ENCODE data around the gene TACR1. TPM values are rescaled to one million over a fixed set of nuclear protein-coding genes. Genes with fewer than 3 reads are reported as not detected.
"Not testable (repeated sequence)": the region's sequence is repeated elsewhere in the genome, so short reads cannot be mapped to it uniquely, and the experiment has no call there.

TACR1 gene
- polyA plus RNA-seq, 4 donors: 0.69 to 1.4 TPM; not detected in 2

- DNase-seq: no peak
These were observed 34.6 kb upstream of the TACR1 start for GRCh38 chr2:75233965-75234364.

DNA sequence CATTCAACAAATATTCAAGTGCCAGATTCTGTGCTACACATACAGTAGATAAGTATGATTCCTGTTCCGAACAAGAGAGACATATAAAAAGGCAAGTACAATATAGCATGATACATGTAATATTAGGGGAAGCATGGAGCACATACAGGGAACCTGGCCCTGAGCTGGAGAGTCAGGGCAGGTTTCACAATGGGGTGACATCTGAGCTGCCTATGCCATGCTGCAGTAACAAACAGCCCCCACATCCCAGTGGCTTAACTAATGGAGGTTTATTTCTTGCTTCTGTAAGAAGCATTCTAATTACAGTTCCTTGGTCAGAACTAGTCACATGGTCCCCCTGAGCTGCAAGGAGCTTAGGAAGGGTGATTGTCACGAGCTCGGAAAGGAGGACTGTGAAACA, 27.3 kb upstream of the TACR1 start:
- DNase-seq (no peak), FAIRE-seq (no peak)
- Histone ChIP-seq H3K9me3 (ENCODE audit: control insufficient read depth in 2 of 2, insufficient read depth in 1 of 2, low read depth in 1 of 2, low read length in 1 of 2) (no peaks in the 10 kb centered on the region), H3K36me3 (ENCODE audit: control insufficient read depth in 3 of 3, insufficient read depth in 2 of 3, low read depth in 1 of 3, low read length in 3 of 3) (no peaks in the 10 kb centered on the region), H3K27me3 (ENCODE audit: control insufficient read depth in 3 of 3, insufficient read depth in 3 of 3, low read length in 3 of 3) (no peaks in the 10 kb centered on the region), H3K4me3 (ENCODE audit: low read depth in 1 of 3, low read length in 3 of 3) (no peak overlapping the region), H3K27ac (ENCODE audit: low read depth in 1 of 3, low read length in 2 of 3) (no peak overlapping the region), H3K4me1 (ENCODE audit: control insufficient read depth in 3 of 3, insufficient read depth in 2 of 3, low read depth in 1 of 3, low read length in 2 of 3) (no peaks in the 10 kb centered on the region)
- 68 to 83% (median 72%) methylated on average over 3 of the region's 3 CpGs for WGBS, 3 donors

More at GRCh38 chr2:75233965-75234364, 34.6 kb upstream of the TACR1 start:
- WGBS, 3 donors: 86 to 93% (median 90%) methylated on average over 4 of the region's 4 CpGs
- peaks cover 0 to 4% (median 0%) of the 10 kb centered on the region in 3 donors for H3K27me3 ChIP-seq (ENCODE audit: control insufficient read depth in 3 of 3, insufficient read depth in 3 of 3, low read length in 3 of 3)
- H3K36me3 ChIP-seq (ENCODE audit: control insufficient read depth in 3 of 3, insufficient read depth in 2 of 3, low read depth in 1 of 3, low read length in 3 of 3): no peaks in the 10 kb centered on the region
- H3K4me1 ChIP-seq (ENCODE audit: control insufficient read depth in 3 of 3, insufficient read depth in 2 of 3, low read depth in 1 of 3, low read length in 2 of 3): no peaks in the 10 kb centered on the region
- no peaks in the 10 kb centered on the region for H3K9me3 ChIP-seq (ENCODE audit: control insufficient read depth in 2 of 2, insufficient read depth in 1 of 2, low read depth in 1 of 2, low read length in 1 of 2)
- no peak overlapping the region for H3K27ac ChIP-seq (ENCODE audit: low read depth in 1 of 3, low read length in 2 of 3)
- no peak overlapping the region for H3K4me3 ChIP-seq (ENCODE audit: low read depth in 1 of 3, low read length in 3 of 3)
- no peak for FAIRE-seq

GRCh38 chr2:75226099-75226498, 26.8 kb upstream of the TACR1 start:
- Histone ChIP-seq H3K36me3 (ENCODE audit: control insufficient read depth in 3 of 3, insufficient read depth in 2 of 3, low read depth in 1 of 3, low read length in 3 of 3) (no peaks in the 10 kb centered on the region), H3K27me3 (ENCODE audit: control insufficient read depth in 3 of 3, insufficient read depth in 3 of 3, low read length in 3 of 3) (no peaks in the 10 kb centered on the region), H3K27ac (ENCODE audit: low read depth in 1 of 3, low read length in 2 of 3) (no peak overlapping the region), H3K9me3 (ENCODE audit: control insufficient read depth in 2 of 2, insufficient read depth in 1 of 2, low read depth in 1 of 2, low read length in 1 of 2) (no peaks in the 10 kb centered on the region), H3K4me3 (ENCODE audit: low read depth in 1 of 3, low read length in 3 of 3) (no peak overlapping the region), H3K4me1 (ENCODE audit: control insufficient read depth in 3 of 3, insufficient read depth in 2 of 3, low read depth in 1 of 3, low read length in 2 of 3) (no peaks in the 10 kb centered on the region)
- 34 to 46% (median 35%) methylated on average over 3 of the region's 3 CpGs for WGBS, 3 donors
- no peak for FAIRE-seq
- no peak for DNase-seq

DNA sequence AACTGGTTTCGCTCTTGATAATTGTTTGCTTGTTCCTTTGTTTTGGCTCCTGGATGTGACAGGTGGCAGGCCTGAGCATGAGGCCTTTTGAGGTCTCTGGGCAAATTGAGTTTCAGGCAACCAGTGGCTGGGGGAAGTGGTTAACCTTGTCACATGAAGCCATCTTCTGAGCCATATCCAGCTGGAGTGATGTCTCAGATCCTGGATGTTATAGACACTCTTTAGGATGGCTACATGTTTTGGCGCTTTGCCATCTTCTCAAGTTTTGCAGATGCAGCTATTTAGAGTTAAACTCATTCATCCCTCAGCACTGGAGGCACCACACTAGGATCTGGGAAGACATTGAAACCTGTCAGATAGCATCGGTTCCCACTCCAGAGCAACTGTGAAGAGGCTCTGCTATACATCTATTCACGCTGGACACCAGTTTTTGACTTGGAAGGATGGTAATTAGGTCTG, 25.3 kb upstream of the TACR1 start:
- FAIRE-seq (no peak), DNase-seq (no peak)
- H3K4me3 ChIP-seq (ENCODE audit: low read depth in 1 of 3, low read length in 3 of 3): no peak overlapping the region
- no peaks in the 10 kb centered on the region for H3K9me3 ChIP-seq (ENCODE audit: control insufficient read depth in 2 of 2, insufficient read depth in 1 of 2, low read depth in 1 of 2, low read length in 1 of 2)
- H3K27ac ChIP-seq (ENCODE audit: low read depth in 1 of 3, low read length in 2 of 3): no peak overlapping the region
- 86 to 92% (median 90%) methylated on average over 4 of the region's 4 CpGs for WGBS, 3 donors
- no peaks in the 10 kb centered on the region for H3K36me3 ChIP-seq (ENCODE audit: control insufficient read depth in 3 of 3, insufficient read depth in 2 of 3, low read depth in 1 of 3, low read length in 3 of 3)
- no peaks in the 10 kb centered on the region for H3K4me1 ChIP-seq (ENCODE audit: control insufficient read depth in 3 of 3, insufficient read depth in 2 of 3, low read depth in 1 of 3, low read length in 2 of 3)
- no peaks in the 10 kb centered on the region for H3K27me3 ChIP-seq (ENCODE audit: control insufficient read depth in 3 of 3, insufficient read depth in 3 of 3, low read length in 3 of 3)

GRCh38 chr2:75222527-75222926, 23.2 kb upstream of the TACR1 start:
- H3K4me1 ChIP-seq (ENCODE audit: control insufficient read depth in 3 of 3, insufficient read depth in 2 of 3, low read depth in 1 of 3, low read length in 2 of 3): no peaks in the 10 kb centered on the region
- no peaks in the 10 kb centered on the region for H3K27me3 ChIP-seq (ENCODE audit: control insufficient read depth in 3 of 3, insufficient read depth in 3 of 3, low read length in 3 of 3)
- no peak for DNase-seq
- no peaks in the 10 kb centered on the region for H3K36me3 ChIP-seq (ENCODE audit: control insufficient read depth in 3 of 3, insufficient read depth in 2 of 3, low read depth in 1 of 3, low read length in 3 of 3)
- H3K9me3 ChIP-seq (ENCODE audit: control insufficient read depth in 2 of 2, insufficient read depth in 1 of 2, low read depth in 1 of 2, low read length in 1 of 2): no peaks in the 10 kb centered on the region
- no peak for FAIRE-seq
- H3K4me3 ChIP-seq (ENCODE audit: low read depth in 1 of 3, low read length in 3 of 3): no peak overlapping the region
- 74 to 86% (median 80%) methylated on average over 4 of the region's 4 CpGs for WGBS, 3 donors
- no peak overlapping the region for H3K27ac ChIP-seq (ENCODE audit: low read depth in 1 of 3, low read length in 2 of 3)

DNA sequence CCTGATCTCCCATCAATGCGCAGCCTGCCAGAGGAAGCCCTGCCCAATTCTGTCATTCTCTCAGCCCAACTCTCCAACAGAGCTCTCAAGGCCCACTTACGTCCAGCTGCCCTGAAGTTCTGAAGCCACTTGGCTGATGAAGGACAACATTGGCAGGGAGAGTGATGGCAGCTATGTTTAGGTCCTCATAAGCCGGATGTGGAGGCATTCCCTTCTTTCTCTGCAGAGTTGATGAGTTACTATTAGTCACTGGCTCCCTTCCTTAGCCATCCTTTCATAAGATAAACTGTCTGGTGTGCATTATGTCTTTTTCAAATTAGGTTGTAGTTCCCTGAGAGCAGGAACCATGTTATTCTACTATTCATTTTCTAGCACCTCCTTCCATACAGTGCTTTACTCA, 22.5 kb upstream of the TACR1 start:
- H3K36me3 ChIP-seq (ENCODE audit: control insufficient read depth in 3 of 3, insufficient read depth in 2 of 3, low read depth in 1 of 3, low read length in 3 of 3): no peaks in the 10 kb centered on the region
- H3K4me1 ChIP-seq (ENCODE audit: control insufficient read depth in 3 of 3, insufficient read depth in 2 of 3, low read depth in 1 of 3, low read length in 2 of 3): no peaks in the 10 kb centered on the region
- WGBS, 3 donors: 78 to 90% (median 90%) methylated on average over 3 of the region's 3 CpGs
- no peak overlapping the region for H3K4me3 ChIP-seq (ENCODE audit: low read depth in 1 of 3, low read length in 3 of 3)
- DNase-seq (no peak), FAIRE-seq (no peak)
- no peaks in the 10 kb centered on the region for H3K27me3 ChIP-seq (ENCODE audit: control insufficient read depth in 3 of 3, insufficient read depth in 3 of 3, low read length in 3 of 3)
- no peaks in the 10 kb centered on the region for H3K9me3 ChIP-seq (ENCODE audit: control insufficient read depth in 2 of 2, insufficient read depth in 1 of 2, low read depth in 1 of 2, low read length in 1 of 2)
- no peak overlapping the region for H3K27ac ChIP-seq (ENCODE audit: low read depth in 1 of 3, low read length in 2 of 3)

DNA sequence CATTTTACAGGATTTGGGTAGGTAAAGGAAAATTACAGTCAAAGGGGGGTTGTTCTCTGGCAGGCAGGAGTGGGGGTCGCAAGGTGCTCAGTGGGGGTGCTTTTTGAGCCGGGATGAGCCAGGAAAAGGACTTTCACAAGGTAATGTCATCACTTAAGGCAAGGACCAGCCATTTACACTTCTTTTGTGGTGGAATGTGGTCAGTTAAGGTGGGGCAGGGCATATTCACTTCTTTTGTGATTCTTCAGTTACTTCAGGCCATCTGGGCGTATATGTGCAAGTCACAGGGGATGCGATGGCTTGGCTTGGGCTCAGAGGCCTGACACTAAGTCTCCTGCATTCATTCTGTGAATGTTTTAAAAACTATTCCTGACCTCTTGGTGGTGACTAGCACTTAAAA, 19.9 kb upstream of the TACR1 start:
- H3K9me3 ChIP-seq (ENCODE audit: control insufficient read depth in 2 of 2, insufficient read depth in 1 of 2, low read depth in 1 of 2, low read length in 1 of 2); H3K27ac ChIP-seq (ENCODE audit: low read depth in 1 of 3, low read length in 2 of 3); H3K27me3 ChIP-seq (ENCODE audit: control insufficient read depth in 3 of 3, insufficient read depth in 3 of 3, low read length in 3 of 3); H3K4me1 ChIP-seq (ENCODE audit: control insufficient read depth in 3 of 3, insufficient read depth in 2 of 3, low read depth in 1 of 3, low read length in 2 of 3); H3K4me3 ChIP-seq (ENCODE audit: low read depth in 1 of 3, low read length in 3 of 3); FAIRE-seq; H3K36me3 ChIP-seq (ENCODE audit: control insufficient read depth in 3 of 3, insufficient read depth in 2 of 3, low read depth in 1 of 3, low read length in 3 of 3); DNase-seq: not testable (repeated sequence)
- 82 to 87% (median 86%) methylated on average over 4 of the region's 4 CpGs for WGBS, 3 donors

- FAIRE-seq (no peak), DNase-seq (no peak)
- Histone ChIP-seq H3K27ac (ENCODE audit: low read depth in 1 of 3, low read length in 2 of 3) (no peak overlapping the region), H3K9me3 (ENCODE audit: control insufficient read depth in 2 of 2, insufficient read depth in 1 of 2, low read depth in 1 of 2, low read length in 1 of 2) (no peaks in the 10 kb centered on the region), H3K4me1 (ENCODE audit: control insufficient read depth in 3 of 3, insufficient read depth in 2 of 3, low read depth in 1 of 3, low read length in 2 of 3) (no peaks in the 10 kb centered on the region), H3K36me3 (ENCODE audit: control insufficient read depth in 3 of 3, insufficient read depth in 2 of 3, low read depth in 1 of 3, low read length in 3 of 3) (no peaks in the 10 kb centered on the region), H3K27me3 (ENCODE audit: control insufficient read depth in 3 of 3, insufficient read depth in 3 of 3, low read length in 3 of 3) (no peaks in the 10 kb centered on the region), H3K4me3 (ENCODE audit: low read depth in 1 of 3, low read length in 3 of 3) (no peak overlapping the region)
- 30 to 45% (median 40%) methylated on average over 1 of the region's 1 CpG for WGBS, 3 donors
These were observed 12.0 kb upstream of the TACR1 start for GRCh38 chr2:75211266-75211770.

DNA sequence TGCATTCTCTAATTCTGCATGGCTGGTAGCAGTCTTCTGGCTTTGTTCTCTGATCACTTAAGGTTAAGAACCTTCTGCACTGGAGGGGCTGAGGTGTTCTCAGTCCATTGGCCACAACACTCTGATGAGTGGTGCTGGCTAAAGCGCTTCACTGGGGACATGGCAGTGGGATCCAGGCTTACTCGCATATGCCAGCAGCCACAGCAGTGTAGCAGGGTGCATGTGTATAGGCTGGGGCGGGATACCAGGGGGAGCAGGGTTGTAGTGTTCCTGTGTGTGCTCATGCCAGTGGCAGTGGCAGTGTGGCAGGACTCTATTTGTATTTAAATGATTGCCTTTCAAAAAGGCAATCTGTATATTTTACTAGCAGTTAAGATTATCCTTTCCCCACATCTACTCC, 11.1 kb upstream of the TACR1 start:
- Histone ChIP-seq H3K9me3 (ENCODE audit: control insufficient read depth in 2 of 2, insufficient read depth in 1 of 2, low read depth in 1 of 2, low read length in 1 of 2) (no peaks in the 10 kb centered on the region), H3K27me3 (ENCODE audit: control insufficient read depth in 3 of 3, insufficient read depth in 3 of 3, low read length in 3 of 3) (no peaks in the 10 kb centered on the region), H3K36me3 (ENCODE audit: control insufficient read depth in 3 of 3, insufficient read depth in 2 of 3, low read depth in 1 of 3, low read length in 3 of 3) (no peaks in the 10 kb centered on the region), H3K4me3 (ENCODE audit: low read depth in 1 of 3, low read length in 3 of 3) (no peak overlapping the region), H3K27ac (ENCODE audit: low read depth in 1 of 3, low read length in 2 of 3) (no peak overlapping the region), H3K4me1 (ENCODE audit: control insufficient read depth in 3 of 3, insufficient read depth in 2 of 3, low read depth in 1 of 3, low read length in 2 of 3) (no peaks in the 10 kb centered on the region)
- FAIRE-seq: no peak
- DNase-seq: no peak
- 95 to 97% (median 97%) methylated on average over 3 of the region's 3 CpGs for whole genome bisulfite sequencing, 3 donors
